ENCODE data around the gene HMCES.

Gene HMCES

DNA sequence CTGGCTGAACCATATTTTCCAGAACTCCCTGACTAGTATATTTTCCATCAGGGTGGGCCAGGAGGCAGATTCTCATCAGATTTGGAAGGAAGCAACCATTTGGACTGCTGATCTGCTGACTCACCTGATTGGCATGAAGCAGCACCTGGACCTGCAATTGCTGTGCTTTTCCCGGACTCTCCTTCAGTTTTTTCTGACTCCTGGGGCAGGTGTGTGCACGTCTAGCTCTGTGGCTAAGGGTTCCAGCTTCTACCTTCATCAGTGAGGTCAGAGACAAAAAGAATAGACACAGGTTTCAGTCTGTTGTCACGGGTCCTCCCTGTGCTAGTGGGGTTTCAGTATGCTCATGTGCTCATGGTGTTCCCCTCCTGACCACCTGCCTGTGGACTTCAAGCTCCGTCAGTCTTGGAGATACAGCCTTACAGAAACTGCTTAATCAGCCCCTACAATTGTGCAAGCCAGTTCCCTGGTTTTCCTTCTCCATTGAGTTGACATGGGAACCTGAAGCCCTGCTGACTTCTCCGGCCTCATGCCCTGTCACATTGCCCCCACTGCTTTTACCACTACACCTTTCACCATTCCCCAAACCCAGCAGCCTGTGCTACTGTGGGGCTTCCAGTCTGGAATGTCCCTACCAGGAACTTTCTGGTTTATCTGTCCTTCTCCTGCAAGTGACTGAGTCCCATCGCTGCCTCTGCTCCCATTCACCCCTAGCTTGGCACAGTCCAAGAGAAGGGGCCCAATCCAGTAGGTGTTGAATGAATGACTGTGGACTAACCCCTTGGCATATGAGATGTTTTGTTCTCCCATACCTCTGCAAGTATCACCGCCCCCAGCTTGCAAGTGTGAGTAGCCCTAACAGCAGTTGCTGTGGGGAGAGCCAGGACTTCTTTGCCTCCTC lies 31.7 kb downstream of the HMCES start:
- no peak overlapping the region for H3K9ac ChIP-seq (ENCODE audit: low read length)
- no peak overlapping the region for H3K27ac ChIP-seq (ENCODE audit: low read length)
- no peak overlapping the region for H3K4me3 ChIP-seq (ENCODE audit: low read length)

DNA sequence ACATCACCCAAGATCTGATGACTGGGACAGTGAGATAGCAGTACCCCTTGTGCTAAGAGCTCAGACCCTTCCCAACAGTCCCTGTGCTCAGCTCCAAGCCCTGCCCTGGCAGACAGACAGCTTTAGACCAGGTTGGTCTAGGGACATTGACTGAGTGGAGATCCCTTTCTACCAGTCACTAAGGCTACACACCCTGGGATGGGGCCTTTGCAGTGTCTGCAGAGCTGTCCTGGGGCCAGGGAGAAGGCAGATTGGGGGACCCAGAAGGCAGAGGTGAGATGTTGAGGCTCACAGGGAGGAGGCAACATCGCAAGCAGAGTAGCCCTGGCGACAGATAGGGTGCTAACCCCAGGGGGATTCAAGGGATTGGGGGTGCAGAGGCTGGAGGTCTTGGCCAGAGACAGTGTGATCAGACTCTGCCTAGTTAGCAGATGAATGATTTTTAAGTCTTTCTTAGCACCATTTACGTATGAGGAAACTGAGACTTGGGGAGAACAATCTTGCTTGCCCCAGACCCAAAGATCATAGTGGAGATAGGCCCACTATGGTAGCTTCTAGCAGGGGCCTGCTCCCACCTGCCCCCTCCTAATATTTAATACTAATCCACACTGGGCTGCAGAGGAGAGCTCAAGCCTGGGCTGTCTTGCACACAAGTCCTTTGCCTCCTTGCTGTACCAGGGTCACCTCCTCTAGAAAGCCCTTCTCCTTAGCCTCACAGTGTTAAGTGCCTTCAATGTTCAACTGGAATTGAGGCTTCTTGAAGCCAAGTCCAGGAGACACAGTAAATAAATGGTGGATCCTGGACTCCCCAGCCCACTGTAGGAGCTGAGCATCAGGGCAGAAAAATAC lies 32.6 kb downstream of the HMCES start:
- H3K36me3 ChIP-seq (ENCODE audit: control insufficient read depth, low read depth, low read length) = no peaks in the 10 kb centered on the region
- peaks cover 8% of the 10 kb centered on the region for H3K4me1 ChIP-seq (ENCODE audit: control insufficient read depth, low read depth, low read length)
- no peak overlapping the region for H3K27ac ChIP-seq (ENCODE audit: low read length)
- no peaks in the 10 kb centered on the region for H3K9me3 ChIP-seq (ENCODE audit: control insufficient read depth, low read depth, low read length)
- no peaks in the 10 kb centered on the region for H3K27me3 ChIP-seq (ENCODE audit: control insufficient read depth, insufficient read depth, low read length)
- no peak overlapping the region for H3K4me3 ChIP-seq (ENCODE audit: low read length)
- no peak overlapping the region for H3K9ac ChIP-seq (ENCODE audit: low read length)

More for the DNA sequence above, 31.7 kb downstream of the HMCES start:
- no peaks in the 10 kb centered on the region for H3K9me3 ChIP-seq (ENCODE audit: control insufficient read depth, low read depth, low read length)
- peaks cover 13% of the 10 kb centered on the region for H3K4me1 ChIP-seq (ENCODE audit: control insufficient read depth, low read depth, low read length)
- H3K36me3 ChIP-seq (ENCODE audit: control insufficient read depth, low read depth, low read length) = no peaks in the 10 kb centered on the region
- H3K27me3 ChIP-seq (ENCODE audit: control insufficient read depth, insufficient read depth, low read length) = no peaks in the 10 kb centered on the region

DNA sequence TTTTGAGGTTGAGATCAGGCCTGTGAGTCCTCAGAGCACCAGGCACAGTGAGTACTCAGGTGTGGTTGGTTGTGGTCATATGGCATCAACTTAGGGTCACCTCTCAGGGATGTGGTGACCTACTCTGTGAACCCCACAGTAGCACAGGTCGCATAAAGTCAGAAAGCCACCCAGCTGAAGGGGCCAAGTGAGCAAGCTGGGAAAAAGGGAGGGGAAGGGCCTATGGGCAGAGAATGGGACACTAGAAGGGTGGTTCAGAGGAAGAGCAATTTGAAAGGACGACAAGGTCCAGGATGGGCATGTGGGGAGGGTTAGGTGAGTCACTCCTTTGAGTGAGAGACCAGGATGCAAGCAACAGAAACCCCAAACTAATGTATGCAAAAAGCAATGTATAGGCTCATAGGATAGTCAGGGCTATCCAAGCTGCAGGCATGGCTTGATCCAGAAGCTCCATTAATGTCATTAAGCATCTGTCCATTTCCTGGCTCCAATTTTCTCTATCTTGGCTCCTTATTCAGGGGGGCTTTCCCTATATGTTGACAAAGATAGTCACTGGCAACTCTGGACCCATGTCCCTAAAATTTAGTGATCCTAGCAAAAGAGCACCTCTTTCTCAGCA lies 33.5 kb downstream of the HMCES start:
- no peak overlapping the region for H3K4me3 ChIP-seq (ENCODE audit: low read length)
- H3K27me3 ChIP-seq (ENCODE audit: control insufficient read depth, insufficient read depth, low read length) = no peaks in the 10 kb centered on the region
- H3K36me3 ChIP-seq (ENCODE audit: control insufficient read depth, low read depth, low read length) = no peaks in the 10 kb centered on the region
- H3K4me1 ChIP-seq (ENCODE audit: control insufficient read depth, low read depth, low read length) = peaks cover 7% of the 10 kb centered on the region
- H3K9ac ChIP-seq (ENCODE audit: low read length) = no peak overlapping the region
- H3K9me3 ChIP-seq (ENCODE audit: control insufficient read depth, low read depth, low read length) = no peaks in the 10 kb centered on the region
- H3K27ac ChIP-seq (ENCODE audit: low read length) = no peak overlapping the region

DNA sequence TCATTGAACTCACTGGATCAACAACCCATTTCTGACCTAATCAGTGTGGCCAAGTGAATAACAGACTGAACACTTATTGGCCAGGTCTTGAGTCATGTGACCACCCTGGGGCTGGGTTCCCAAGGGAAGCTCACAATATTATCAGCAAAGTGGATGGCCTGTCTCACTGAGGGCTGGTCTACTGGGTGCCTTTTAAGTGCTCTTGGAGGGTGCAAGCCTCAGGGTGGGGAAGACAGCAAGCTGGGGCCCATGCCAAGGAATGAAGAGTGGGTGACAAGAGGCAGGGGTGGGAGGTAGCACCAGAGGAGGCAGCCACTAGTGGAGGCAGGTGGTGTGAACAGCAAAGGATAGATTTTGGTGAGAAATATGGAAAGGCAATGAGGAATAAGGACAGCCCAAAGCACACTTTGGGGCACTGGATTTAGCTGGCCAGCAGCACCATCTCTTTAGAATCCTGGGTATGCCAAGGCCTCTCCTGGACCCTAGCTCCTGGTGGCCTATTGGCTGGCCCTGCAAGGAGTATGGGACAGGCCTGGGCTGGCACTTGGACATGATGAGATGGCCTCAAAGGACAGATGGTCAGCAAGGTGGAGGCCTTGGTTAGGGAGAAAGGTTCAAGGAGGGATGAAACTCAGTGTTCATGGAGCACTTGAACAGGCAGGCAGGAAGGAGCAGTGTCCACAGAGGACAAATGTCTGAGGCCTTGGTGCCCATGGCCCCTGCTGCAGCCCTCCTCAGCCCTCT lies 34.2 kb downstream of the HMCES start:
- Histone ChIP-seq H3K9ac (ENCODE audit: low read length) (no peak overlapping the region), H3K27me3 (ENCODE audit: control insufficient read depth, insufficient read depth, low read length) (no peaks in the 10 kb centered on the region), H3K36me3 (ENCODE audit: control insufficient read depth, low read depth, low read length) (no peaks in the 10 kb centered on the region), H3K4me3 (ENCODE audit: low read length) (no peak overlapping the region), H3K4me1 (ENCODE audit: control insufficient read depth, low read depth, low read length) (peaks cover 7% of the 10 kb centered on the region), H3K9me3 (ENCODE audit: control insufficient read depth, low read depth, low read length) (no peaks in the 10 kb centered on the region), H3K27ac (ENCODE audit: low read length) (no peak overlapping the region)

DNA sequence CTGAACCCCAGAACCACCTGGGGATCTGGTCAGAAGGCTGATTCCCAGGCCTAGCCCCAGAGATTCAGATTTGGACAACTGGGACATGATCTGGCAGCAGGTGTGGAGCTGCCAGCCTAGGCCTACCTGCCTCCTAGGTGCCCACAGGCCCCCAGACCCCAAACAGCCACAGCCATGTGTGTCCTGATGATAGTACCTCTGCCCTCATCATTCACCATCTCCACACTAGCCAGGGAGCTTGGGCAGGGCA lies 34.7 kb downstream of the HMCES start:
- Histone ChIP-seq H3K4me3 (ENCODE audit: low read length) (no peak overlapping the region), H3K9ac (ENCODE audit: low read length) (no peak overlapping the region), H3K27me3 (ENCODE audit: control insufficient read depth, insufficient read depth, low read length) (no peaks in the 10 kb centered on the region), H3K9me3 (ENCODE audit: control insufficient read depth, low read depth, low read length) (no peaks in the 10 kb centered on the region), H3K27ac (ENCODE audit: low read length) (no peak overlapping the region), H3K4me1 (ENCODE audit: control insufficient read depth, low read depth, low read length) (peaks cover 7% of the 10 kb centered on the region), H3K36me3 (ENCODE audit: control insufficient read depth, low read depth, low read length) (no peaks in the 10 kb centered on the region)

DNA sequence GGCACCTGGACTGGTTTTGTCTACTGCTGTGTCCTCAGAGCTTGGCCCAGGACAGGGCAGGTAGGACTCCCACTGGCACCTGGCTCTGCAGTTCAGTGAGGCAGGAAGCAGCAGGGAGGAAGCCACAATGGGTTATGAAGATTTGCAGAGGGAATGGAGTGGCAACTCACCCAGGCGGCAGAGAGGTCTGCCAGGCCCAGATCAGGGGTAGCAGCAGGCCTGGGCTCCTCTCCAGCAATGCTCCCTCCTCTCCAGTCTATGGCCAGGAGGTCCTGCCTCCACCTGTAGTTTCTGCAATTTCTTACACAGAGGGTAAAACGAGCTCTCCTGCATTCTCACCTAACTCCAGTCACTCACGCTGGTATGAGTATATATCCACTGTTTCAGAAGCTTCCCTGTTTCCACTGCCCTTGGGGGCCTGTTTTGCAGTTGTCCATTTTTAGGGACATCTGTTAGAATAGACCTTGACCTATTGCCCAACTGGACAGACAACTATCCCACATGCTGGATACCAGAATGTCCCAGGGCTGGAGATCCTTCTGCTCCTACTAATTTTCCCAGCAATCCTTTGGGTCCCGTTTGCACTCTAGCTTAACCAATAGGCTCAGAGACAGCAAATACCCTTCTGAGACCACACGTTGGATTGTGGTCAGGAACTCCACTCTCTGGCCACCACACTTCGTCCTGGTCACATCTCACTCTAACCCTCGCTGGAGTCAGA lies 35.2 kb downstream of the HMCES start:
- Histone ChIP-seq H3K27ac (ENCODE audit: low read length) (no peak overlapping the region), H3K4me1 (ENCODE audit: control insufficient read depth, low read depth, low read length) (peaks cover 7% of the 10 kb centered on the region), H3K27me3 (ENCODE audit: control insufficient read depth, insufficient read depth, low read length) (no peaks in the 10 kb centered on the region)

DNA sequence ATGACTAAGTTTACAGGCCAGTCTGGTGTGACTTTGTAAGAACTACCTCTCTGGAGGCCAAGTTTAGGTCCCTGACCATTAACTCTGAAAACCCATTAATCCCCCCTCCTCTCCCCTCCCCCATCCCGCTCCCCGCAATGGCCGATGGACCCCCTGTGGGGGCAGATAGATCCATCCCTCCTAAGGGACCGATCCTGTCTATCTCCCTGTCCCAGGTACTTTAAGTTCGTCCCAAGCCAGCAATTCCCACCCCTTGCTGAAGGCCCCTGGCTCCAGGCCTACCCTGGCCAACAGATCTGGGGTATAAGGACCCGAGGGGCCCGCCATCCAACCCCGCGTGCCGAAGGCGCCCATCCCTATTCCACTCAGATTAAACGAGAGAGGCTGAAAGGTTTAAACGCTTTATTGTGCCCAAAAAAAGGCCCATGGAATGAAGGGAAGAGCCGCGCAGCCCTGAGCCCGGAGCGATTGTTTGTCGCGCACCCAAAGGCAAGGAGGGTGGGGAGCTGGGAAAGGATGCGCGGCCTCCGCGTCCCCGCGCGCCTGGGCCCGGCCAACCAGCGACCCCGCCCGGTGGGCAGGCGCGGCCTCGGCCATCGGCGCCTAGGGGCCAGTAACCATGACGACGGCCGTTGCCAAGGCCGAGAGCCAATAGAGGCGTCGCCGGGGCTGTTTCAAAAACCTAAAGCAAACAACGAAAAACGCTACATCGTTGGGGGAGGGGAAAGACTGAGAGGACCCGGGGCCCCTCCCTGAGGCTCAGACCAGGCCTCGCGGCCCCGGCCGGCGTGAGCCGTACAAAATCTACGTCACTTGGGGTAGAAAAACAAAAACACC lies 35.9 kb downstream of the HMCES start:
- Histone ChIP-seq H3K27ac (ENCODE audit: low read length) (peak overlapping the region; percentile 52), H3K27me3 (ENCODE audit: control insufficient read depth, insufficient read depth, low read length) (no peaks in the 10 kb centered on the region), H3K36me3 (ENCODE audit: control insufficient read depth, low read depth, low read length) (no peaks in the 10 kb centered on the region), H3K9ac (ENCODE audit: low read length) (peak overlapping the region; percentile 89), H3K4me3 (ENCODE audit: low read length) (peak overlapping the region; percentile 82), H3K4me1 (ENCODE audit: control insufficient read depth, low read depth, low read length) (peaks cover 7% of the 10 kb centered on the region), H3K9me3 (ENCODE audit: control insufficient read depth, low read depth, low read length) (no peaks in the 10 kb centered on the region)

More for the DNA sequence above, 35.2 kb downstream of the HMCES start:
- Histone ChIP-seq H3K9ac (ENCODE audit: low read length) (peak overlapping the region; percentile 89), H3K4me3 (ENCODE audit: low read length) (peak overlapping the region; percentile 82), H3K9me3 (ENCODE audit: control insufficient read depth, low read depth, low read length) (no peaks in the 10 kb centered on the region), H3K36me3 (ENCODE audit: control insufficient read depth, low read depth, low read length) (no peaks in the 10 kb centered on the region)

DNA sequence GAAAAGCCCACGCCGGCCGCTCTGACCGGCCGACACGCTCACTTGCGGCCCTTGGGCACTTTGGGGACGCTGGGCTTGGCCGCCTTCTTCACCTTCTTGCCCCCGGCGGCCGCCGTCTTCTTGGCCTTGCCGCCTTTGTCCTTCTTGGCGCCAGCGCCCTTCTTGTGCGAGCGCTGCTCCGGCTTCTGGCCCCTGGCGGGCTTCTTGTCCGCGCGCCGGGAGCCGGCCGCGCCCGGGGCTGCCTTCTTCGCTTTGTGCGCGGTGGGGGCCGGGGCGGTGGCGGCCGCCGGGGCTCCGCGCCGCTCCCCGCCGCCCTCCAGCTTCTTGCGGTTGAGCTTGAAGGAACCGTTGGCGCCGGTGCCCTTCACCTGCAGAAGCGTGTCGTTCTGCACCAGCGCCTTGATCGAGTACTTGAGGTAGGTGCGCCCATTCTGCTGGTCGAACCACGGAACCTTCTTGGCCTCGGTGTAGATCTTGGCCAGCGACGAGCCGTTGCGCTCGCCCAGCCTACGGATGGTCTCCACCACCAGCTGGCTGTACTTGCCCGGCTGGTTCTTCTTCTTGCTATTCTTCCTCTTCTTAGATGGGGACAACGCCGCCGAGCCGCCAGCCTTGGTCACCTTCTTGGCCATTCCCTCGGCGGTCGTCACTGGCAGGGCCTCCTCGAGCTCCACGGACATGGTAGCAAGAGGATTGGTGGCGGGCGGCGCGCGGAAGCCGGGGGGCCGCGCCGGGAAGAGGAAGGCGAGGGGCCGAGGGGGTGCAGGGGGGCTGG lies 36.7 kb downstream of the HMCES start:
- H3K4me3 ChIP-seq (ENCODE audit: low read length) = peak overlapping the region; percentile 82
- H3K36me3 ChIP-seq (ENCODE audit: control insufficient read depth, low read depth, low read length) = no peaks in the 10 kb centered on the region
- H3K9me3 ChIP-seq (ENCODE audit: control insufficient read depth, low read depth, low read length) = no peaks in the 10 kb centered on the region
- peaks cover 7% of the 10 kb centered on the region for H3K4me1 ChIP-seq (ENCODE audit: control insufficient read depth, low read depth, low read length)
- H3K27me3 ChIP-seq (ENCODE audit: control insufficient read depth, insufficient read depth, low read length) = no peaks in the 10 kb centered on the region
- H3K9ac ChIP-seq (ENCODE audit: low read length) = peak overlapping the region; percentile 89
- peak overlapping the region; percentile 52 for H3K27ac ChIP-seq (ENCODE audit: low read length)

DNA sequence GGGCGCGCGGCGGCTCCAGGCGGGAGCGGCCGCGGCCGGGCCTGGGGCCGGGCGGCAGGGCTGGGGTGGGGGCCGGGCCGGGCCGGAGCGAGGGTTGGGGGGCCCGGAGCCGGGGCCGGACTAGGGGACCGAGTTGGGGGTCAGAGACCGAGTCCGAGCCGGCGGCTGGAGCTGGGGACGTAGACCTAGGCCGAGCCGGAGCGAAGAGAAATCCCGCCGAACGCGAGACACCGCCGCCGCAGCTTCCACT lies 37.3 kb downstream of the HMCES start:
- peak overlapping the region; percentile 82 for H3K4me3 ChIP-seq (ENCODE audit: low read length)
- H3K27ac ChIP-seq (ENCODE audit: low read length) = no peak overlapping the region

More for the DNA sequence above, 37.3 kb downstream of the HMCES start:
- Histone ChIP-seq H3K4me1 (ENCODE audit: control insufficient read depth, low read depth, low read length) (peaks cover 7% of the 10 kb centered on the region), H3K9ac (ENCODE audit: low read length) (peak overlapping the region; percentile 89), H3K9me3 (ENCODE audit: control insufficient read depth, low read depth, low read length) (no peaks in the 10 kb centered on the region), H3K27me3 (ENCODE audit: control insufficient read depth, insufficient read depth, low read length) (no peaks in the 10 kb centered on the region), H3K36me3 (ENCODE audit: control insufficient read depth, low read depth, low read length) (peaks cover 3% of the 10 kb centered on the region)
